AG08396 (cell line): ENCODE results near the gene DUSP12.
"Not testable (repeated sequence)": the region's sequence is repeated elsewhere in the genome, so short reads cannot be mapped to it uniquely, and the experiment has no call there.

Experiments
- DNase-seq: peaks from one replicate; pipeline ENCODE4 v3.0.0; 2012; ENCODE audit warnings: low spot score, mixed read lengths

The DUSP12 gene

GRCh38 chr1:161727256-161727924 is 22.2 kb upstream of the DUSP12 start:
- peak; percentile 42 for DNase-seq

- DNase-seq = no peak
These were observed 21.0 kb upstream of the DUSP12 start for GRCh38 chr1:161728376-161729226.

- peak; percentile 28 for DNase-seq
These were observed 19.5 kb upstream of the DUSP12 start for GRCh38 chr1:161730050-161730564.

- DNase-seq = no peak
These were observed 18.3 kb upstream of the DUSP12 start for GRCh38 chr1:161731241-161731640.

DNA sequence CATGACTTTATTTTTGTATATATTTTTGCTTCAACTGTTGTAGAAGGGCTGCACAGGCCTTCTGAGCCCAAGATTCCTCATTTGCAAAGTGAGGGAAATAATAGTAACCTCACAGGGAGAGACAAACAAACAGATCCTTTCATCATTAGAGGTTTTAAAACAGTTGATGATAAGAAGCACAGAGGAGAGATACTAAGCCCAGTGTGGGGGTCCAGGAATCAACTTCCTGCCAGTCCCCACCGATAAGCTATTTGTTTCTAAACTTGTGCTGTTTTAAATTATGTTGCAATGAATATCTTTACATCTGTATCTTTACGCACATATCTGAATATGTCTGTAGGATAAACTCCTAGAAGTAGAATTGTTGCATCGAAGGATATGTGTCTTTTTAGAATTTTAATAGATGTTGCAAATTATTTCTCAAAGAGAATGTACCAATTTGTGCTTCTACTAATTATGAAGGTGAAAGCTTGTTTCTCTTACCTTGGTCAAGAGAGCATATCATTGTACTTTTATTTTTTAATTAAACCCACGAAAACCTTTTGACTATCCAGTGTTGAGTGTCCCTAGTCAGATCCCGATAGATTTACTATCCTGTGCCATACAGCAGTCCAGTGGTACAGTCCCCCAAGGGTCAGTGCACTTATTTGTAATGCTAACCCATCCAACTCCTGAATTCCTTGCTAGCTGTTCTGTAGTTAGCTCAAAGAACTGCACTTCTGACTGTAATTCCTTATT is 17.4 kb upstream of the DUSP12 start:
- DNase-seq = no peak

DNA sequence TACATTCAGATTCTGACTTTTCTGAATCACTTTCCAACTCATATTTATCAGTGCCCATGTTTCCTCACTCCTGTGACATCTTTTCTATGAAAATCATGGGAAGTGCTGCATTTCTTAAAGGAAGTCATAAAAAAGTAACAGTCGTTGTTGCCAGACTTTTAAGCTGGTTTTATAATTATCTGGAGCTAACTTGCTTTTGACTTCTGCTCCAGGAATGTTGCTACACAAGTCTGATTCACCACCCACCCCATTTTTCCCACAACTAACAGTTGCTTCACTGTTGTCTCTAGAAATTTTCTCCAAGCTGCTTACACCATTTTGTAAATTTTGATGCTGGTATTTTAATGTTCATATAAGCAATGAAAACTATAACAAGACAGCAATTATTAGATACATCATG is 16.1 kb upstream of the DUSP12 start:
- peak; percentile 62 for DNase-seq

GRCh38 chr1:161735837-161736236 is 13.7 kb upstream of the DUSP12 start:
- no peak for DNase-seq

DNA sequence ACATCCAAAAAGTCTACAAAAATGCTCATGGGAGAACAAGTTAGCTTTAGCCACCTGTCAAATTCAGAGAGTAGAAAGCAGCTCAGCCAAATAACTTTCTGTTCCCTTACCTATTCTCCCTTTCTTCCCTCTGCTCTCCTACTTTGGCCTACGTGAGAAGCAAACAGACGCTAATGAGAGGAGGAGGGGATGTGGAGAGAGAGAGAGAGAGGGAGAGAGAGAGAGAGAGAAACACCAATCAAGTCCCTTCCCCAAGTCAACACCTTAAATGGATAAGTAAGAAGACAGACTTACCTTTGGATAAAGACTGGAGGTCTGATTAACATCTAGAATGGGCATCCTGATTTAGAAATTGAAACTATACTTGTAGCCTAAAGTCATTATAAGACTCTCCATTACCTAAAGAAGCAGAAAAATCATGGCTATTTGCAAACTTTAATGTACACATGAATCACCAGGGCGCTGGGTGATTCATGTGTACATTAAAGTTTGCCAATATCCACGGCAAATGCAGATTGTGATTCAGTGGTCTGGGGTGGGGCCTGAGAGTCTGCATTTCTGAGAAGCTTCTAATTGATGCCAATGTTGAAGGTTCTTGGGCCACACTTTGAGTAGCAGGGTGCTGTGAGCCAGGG is 13.1 kb upstream of the DUSP12 start:
- no peak for DNase-seq

GRCh38 chr1:161737625-161738024 is 12.0 kb upstream of the DUSP12 start:
- no peak for DNase-seq

DNA sequence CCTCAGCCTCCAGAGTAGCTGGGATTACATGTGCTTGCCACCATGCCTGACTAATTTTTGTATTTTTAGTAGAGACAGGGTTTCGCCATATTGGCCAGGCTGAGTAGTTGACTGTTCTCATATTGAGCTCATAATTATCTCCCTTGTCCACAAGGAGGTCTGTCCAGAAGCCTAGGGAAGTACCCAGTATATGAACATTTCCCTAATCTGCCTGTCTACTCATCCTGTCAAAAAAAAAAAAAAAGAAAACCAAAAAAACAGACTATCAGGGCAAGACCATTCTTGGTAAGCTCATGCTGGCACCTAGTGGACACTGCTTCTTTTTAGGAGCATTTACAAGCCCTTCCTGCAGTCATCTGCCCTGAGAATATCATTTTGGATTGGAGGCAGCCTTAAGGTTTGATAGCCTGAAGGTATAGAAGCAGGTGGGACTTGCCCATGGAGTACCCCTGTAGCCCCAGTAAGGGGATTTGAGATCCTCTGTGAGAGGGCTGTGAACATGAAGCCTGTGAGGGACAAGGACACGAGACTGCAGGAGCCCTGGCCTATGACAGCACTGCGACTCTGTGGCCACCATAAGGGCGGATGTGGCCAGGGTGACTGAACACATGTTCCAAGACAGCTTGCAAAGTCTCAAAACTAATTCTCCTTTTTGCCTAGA is 10.8 kb upstream of the DUSP12 start:
- peak; percentile 44 for DNase-seq

- no peak for DNase-seq
These were observed 9.6 kb upstream of the DUSP12 start for GRCh38 chr1:161739865-161740566.

- DNase-seq = no peak
These were observed 8.7 kb upstream of the DUSP12 start for GRCh38 chr1:161740921-161741320.

GRCh38 chr1:161743231-161743630 is 6.4 kb upstream of the DUSP12 start:
- DNase-seq = no peak

- no peak for DNase-seq
These were observed 1.8 kb upstream of the DUSP12 start for GRCh38 chr1:161747801-161748200.

- DNase-seq = no peak
These were observed 14.0 kb downstream of the DUSP12 start for GRCh38 chr1:161763522-161764098.

- peak; percentile 78 for DNase-seq
These were observed 16.8 kb downstream of the DUSP12 start, which contains the start of gene ATF6 for GRCh38 chr1:161766102-161766981. ATF6 (plus strand) TSS chr1:161766320; CDS start chr1:161766361, 41 bp downstream.

DNA sequence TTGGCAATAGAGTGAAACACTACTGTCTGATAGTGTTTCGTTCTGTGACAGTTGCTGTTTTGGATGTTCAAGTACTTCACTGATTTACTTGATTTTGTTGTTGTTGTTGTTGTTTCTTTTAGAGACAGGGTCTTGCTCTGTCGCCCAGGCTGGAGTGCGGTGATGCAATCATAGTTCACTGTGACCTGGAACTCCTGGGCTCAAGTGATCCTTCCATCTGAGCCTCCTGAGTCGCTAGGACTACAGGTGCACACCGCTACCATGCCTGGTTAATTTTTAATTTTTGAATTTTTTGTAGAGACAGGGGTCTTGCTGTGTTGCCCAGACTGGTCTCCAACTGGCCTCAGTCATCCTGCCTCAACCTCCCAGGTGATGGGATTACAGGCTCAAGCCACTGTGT is 18.9 kb downstream of the DUSP12 start:
- DNase-seq = no peak

DNA sequence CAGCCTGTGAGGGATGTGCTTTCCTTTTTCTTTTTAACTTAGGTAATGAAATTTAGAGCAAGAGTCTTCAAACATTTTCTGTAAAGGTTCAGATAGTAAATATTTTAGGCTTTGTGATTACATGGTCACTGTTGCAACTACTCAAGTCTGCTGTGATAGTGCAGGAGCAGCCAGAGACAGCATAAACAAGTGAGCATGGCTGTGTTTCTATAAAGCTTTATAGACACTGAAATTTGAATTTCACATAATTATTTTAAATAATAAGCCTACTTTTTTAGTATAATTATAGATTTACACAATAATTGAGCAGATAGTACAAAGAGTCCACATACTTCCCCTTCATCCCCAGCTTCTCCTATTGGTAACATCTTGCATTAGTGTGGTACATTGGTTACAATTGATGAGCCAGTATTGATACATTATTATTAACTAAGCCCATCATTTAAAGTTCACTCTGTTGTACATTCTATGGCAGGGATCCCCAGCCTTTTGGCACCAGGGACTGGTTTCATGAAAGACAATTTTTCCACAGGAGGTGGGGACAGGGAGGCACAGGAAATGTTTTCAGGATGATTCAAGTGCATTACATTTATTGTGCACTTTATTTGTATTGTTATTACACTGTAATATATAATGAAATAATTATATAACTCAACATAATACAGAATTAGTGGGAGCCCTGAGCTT is 19.5 kb downstream of the DUSP12 start:
- no peak for DNase-seq

DNA sequence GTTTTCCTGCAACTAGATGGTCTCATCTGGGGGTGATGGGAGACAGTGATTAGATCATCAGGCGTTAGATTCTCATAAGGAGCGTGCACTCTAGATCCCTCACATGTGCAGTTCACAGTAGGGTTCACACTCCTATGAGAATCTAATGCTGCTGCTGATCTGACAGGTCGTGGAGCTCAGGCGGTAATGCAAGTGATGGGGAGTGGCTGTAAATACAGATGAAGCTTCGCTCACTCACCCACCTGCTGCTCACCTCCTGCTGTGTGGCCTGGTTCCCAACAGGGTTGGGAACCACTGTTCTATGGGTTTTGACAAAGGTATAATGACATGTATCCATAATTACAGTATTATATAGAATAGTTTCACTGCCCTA is 20.1 kb downstream of the DUSP12 start:
- not testable (repeated sequence) for DNase-seq
